ENCODE results near the gene SLIT3.

The SLIT3 gene

DNA sequence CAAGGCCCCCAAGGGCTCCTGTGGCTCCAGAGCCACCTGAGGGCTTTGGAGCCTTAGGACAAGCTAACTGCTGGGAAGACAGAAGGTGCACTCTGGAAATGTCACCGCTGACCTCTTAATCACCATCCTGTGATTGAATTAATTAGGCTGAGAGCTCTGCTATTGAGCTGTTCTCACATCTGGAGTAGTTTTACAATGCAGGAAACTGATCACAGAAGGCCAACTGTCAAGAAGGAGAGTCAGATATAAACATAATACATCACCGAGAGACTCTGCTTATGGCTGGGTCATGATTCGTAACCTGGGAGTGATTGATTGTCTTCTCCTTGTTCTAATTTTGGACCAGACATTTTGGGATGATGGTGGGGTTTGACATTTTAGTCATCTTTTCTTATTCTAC is 226.1 kb downstream of the SLIT3 start (continued):
- TF ChIP-seq KLF8 (tag by site-specific recombination; IDR thresholded peaks at IDR 0.05) (no peak), ZNF416 (tag by site-specific recombination; IDR thresholded peaks at IDR 0.05) (no peak), SCRT1 (tag by site-specific recombination; IDR thresholded peaks at IDR 0.05; ENCODE audit: borderline replicate concordance) (no peak)

DNA sequence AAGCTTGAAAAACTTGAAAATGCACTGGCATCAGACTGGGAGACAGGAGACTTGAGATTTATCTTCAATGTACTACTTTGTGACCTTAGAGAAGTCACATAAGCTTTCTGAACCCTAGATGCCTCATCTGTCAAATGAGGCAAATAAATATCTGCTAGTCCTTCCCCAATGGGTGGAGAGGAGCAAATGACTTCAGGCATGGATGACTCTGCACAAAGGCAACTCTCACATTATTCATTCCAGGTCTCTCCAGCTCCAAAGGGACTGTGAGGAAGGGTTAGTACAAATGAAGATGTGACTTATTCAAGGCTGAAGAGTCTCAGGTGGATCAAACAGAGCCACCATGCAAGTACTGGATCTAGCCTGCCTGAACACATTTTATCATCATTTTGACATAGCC is 228.7 kb downstream of the SLIT3 start:
- H3K36me3 ChIP-seq (ENCODE audit: control insufficient read depth in 2 of 2, insufficient read depth in 1 of 2, low read length in 2 of 2): no peaks in the 10 kb centered on the region
- CTCF ChIA-PET: interaction anchor here (0.6 kb wide), 1 partner anchor 172 kb away, joined by 3 read pairs; no protein-coding TSS in a partner anchor
- POLR2A ChIA-PET: no interaction called here
- no peaks in the 10 kb centered on the region for H3K9me3 ChIP-seq (ENCODE audit: control insufficient read depth, insufficient read depth, low read depth, low read length)
- H3K27ac ChIP-seq (ENCODE audit: extremely low read depth, low read depth, low read length): no peak overlapping the region
- H3K4me3 ChIP-seq (ENCODE audit: low read depth, low read length): no peak overlapping the region
- H3K4me1 ChIP-seq (ENCODE audit: control insufficient read depth, insufficient read depth, low read length): peaks cover 3% of the 10 kb centered on the region; the same call in 1 of the 2 replicates
- TF ChIP-seq, protein P1, sequence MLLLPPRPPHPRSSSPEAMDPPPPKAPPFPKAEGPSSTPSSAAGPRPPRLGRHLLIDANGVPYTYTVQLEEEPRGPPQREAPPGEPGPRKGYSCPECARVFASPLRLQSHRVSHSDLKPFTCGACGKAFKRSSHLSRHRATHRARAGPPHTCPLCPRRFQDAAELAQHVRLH (tag by site-specific recombination; IDR thresholded peaks at IDR 0.05): no peak
- no peak for TF ChIP-seq ZNF514 (tag by site-specific recombination; IDR thresholded peaks at IDR 0.05)
- TF ChIP-seq, protein P2, sequence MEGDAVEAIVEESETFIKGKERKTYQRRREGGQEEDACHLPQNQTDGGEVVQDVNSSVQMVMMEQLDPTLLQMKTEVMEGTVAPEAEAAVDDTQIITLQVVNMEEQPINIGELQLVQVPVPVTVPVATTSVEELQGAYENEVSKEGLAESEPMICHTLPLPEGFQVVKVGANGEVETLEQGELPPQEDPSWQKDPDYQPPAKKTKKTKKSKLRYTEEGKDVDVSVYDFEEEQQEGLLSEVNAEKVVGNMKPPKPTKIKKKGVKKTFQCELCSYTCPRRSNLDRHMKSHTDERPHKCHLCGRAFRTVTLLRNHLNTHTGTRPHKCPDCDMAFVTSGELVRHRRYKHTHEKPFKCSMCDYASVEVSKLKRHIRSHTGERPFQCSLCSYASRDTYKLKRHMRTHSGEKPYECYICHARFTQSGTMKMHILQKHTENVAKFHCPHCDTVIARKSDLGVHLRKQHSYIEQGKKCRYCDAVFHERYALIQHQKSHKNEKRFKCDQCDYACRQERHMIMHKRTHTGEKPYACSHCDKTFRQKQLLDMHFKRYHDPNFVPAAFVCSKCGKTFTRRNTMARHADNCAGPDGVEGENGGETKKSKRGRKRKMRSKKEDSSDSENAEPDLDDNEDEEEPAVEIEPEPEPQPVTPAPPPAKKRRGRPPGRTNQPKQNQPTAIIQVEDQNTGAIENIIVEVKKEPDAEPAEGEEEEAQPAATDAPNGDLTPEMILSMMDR (tag by site-specific recombination; IDR thresholded peaks at IDR 0.05): no peak
- TF ChIP-seq ZBTB8A (tag by site-specific recombination; IDR thresholded peaks at IDR 0.05): no peak

DNA sequence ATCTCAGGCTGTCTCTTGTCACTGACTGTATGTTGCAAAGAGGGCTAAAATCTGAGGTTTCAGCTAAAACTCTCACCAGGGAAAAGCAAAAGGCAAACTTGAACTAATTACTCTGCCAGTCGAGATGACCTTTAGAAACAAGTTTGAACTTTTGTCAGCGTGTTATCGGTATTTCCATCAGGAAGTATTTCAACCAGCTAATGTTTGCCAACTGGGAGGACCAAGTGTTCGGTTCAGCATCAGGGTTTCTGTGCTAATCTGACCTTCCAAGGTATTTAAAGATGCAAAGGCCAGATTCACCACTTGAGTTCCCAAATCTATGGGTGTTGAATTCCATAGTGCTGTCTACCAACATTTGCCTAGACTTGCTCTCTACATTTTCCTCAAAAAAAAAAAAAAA is 230.5 kb downstream of the SLIT3 start:
- no peak overlapping the region for H3K27ac ChIP-seq (ENCODE audit: extremely low read depth, low read depth, low read length)
- TF ChIP-seq ZNF785 (tag by site-specific recombination; IDR thresholded peaks at IDR 0.05) (no peak), YY1 (tag by site-specific recombination; IDR thresholded peaks at IDR 0.05) (no peak), ZNF121 (tag by site-specific recombination; IDR thresholded peaks at IDR 0.05) (no peak)
- POLR2A ChIA-PET: no interaction called here
- no peaks in the 10 kb centered on the region for H3K9me3 ChIP-seq (ENCODE audit: control insufficient read depth, insufficient read depth, low read depth, low read length)
- H3K4me1 ChIP-seq (ENCODE audit: control insufficient read depth, insufficient read depth, low read length): peaks cover 3% of the 10 kb centered on the region; the same call in 1 of the 2 replicates
- no peaks in the 10 kb centered on the region for H3K36me3 ChIP-seq (ENCODE audit: control insufficient read depth in 2 of 2, insufficient read depth in 1 of 2, low read length in 2 of 2)
- no peak overlapping the region for H3K4me3 ChIP-seq (ENCODE audit: low read depth, low read length)
- CTCF ChIA-PET: no interaction called here

DNA sequence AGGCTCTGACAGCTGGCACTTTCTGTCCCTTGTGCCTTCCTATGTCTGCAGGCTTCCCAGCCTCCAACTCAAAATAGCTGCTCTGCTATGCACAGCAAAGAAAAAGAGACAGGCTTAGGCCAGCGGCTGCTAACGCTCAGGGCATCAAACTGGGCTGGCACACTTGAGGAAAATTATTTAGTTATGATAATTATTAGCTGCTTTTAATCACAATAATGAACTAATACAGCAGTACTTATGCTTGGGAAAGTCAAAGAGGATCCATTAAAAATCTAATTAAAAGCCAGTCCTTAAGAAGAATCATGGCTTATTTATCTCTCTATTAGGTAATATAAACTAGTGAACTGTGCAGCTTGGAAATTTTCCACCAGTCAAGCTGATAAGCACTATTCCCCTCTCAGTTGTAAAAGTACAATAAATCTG is 233.2 kb downstream of the SLIT3 start:
- ChIA-PET CTCF (no interaction called here), POLR2A (no interaction called here)
- TF ChIP-seq KLF7 (tag by site-specific recombination; IDR thresholded peaks at IDR 0.05; ENCODE audit: borderline replicate concordance): no peak
- TF ChIP-seq, protein P3, sequence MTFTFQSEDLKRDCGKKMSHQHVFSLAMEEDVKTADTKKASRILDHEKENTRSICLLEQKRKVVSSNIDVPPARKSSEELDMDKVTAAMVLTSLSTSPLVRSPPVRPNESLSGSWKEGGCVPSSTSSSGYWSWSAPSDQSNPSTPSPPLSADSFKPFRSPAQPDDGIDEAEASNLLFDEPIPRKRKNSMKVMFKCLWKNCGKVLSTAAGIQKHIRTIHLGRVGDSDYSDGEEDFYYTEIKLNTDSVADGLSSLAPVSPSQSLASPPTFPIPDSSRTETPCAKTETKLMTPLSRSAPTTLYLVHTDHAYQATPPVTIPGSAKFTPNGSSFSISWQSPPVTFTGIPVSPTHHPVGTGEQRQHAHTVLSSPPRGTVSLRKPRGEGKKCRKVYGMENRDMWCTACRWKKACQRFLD (tag by site-specific recombination; IDR thresholded peaks at IDR 0.05): no peak
- no peak for TF ChIP-seq ZNF571 (tag by site-specific recombination; IDR thresholded peaks at IDR 0.05)
- TF ChIP-seq ZFHX2 (tag by site-specific recombination; conservative IDR thresholded peaks at IDR 0.05): no peak
- TF ChIP-seq ZNF548 (tag by site-specific recombination; IDR thresholded peaks at IDR 0.05): no peak
- no peak for TF ChIP-seq OVOL3 (tag by site-specific recombination; IDR thresholded peaks at IDR 0.05)
- no peak for TF ChIP-seq ZNF48 (tag by site-specific recombination; IDR thresholded peaks at IDR 0.05)
- TF ChIP-seq, protein P4, sequence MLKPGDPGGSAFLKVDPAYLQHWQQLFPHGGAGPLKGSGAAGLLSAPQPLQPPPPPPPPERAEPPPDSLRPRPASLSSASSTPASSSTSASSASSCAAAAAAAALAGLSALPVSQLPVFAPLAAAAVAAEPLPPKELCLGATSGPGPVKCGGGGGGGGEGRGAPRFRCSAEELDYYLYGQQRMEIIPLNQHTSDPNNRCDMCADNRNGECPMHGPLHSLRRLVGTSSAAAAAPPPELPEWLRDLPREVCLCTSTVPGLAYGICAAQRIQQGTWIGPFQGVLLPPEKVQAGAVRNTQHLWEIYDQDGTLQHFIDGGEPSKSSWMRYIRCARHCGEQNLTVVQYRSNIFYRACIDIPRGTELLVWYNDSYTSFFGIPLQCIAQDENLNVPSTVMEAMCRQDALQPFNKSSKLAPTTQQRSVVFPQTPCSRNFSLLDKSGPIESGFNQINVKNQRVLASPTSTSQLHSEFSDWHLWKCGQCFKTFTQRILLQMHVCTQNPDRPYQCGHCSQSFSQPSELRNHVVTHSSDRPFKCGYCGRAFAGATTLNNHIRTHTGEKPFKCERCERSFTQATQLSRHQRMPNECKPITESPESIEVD (tag by site-specific recombination; IDR thresholded peaks at IDR 0.05): no peak
- TF ChIP-seq ZNF768 (tag by site-specific recombination; IDR thresholded peaks at IDR 0.05): no peak
- no peak for TF ChIP-seq ZNF24 (tag by site-specific recombination; IDR thresholded peaks at IDR 0.05)
- H3K9me3 ChIP-seq (ENCODE audit: control insufficient read depth, insufficient read depth, low read depth, low read length): no peaks in the 10 kb centered on the region
- H3K4me1 ChIP-seq (ENCODE audit: control insufficient read depth, insufficient read depth, low read length): peaks cover 14% of the 10 kb centered on the region
- H3K36me3 ChIP-seq (ENCODE audit: control insufficient read depth in 2 of 2, insufficient read depth in 1 of 2, low read length in 2 of 2): no peaks in the 10 kb centered on the region
- H3K4me3 ChIP-seq (ENCODE audit: low read depth, low read length): no peak overlapping the region
- no peak overlapping the region for H3K27ac ChIP-seq (ENCODE audit: extremely low read depth, low read depth, low read length)
